Measurements from ENCODE around the gene PODN. TPM values are rescaled to one million over a fixed set of nuclear protein-coding genes. Genes with fewer than 3 reads are reported as not detected.

Gene PODN
- total RNA-seq, 1 experiment from 2014 or later, result 0.17 TPM

DNA sequence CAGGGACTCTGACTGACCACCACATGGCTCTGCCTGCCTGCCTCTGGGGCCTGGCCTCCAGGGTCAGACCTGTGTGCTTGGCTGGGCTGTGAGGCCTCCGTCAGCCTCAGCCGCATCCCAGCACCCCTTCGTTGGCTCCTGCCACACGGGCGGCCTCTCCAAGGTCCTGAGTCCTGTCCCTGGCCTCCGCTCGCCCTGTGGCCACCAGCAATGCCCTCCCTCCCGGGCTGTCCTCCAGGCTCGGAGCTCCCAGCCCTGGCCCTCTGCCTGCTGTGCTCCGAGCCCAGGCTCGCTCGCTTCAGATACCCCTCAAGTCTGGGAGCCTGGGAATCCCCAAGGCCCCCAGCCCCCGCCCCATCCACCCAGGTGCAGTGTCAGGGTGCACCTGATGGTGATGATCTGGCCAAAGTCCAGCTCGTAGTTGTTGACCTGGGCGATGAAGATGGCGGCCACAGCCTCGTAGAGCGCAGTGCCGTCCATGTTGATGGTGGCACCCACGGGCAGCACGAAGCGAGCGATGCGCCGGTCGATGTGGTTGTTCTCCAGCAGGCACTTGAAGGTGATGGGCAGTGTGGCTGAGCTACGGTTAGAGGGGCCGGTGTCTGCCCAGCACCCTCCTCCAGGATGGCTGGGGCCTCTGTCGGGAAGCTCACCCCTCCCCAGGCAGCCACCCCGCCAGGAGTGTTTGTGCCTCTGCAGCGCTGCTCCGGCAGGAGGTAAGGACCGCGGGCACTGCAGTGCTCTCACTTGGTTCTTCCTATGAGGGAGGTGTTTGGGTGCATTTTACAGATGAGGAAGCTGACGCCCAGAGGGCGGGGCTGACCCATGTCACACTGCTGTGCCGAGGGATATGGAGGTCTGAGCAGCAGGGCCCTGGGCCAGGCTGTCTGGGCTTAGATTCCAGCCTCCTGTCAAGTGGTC lies 28.5 kb downstream of the PODN start:
- peaks cover 5% of the 10 kb centered on the region for H3K27me3 Mint-ChIP-seq (ENCODE audit: low read depth)
- WGBS (ENCODE audit: extremely low coverage, insufficient read length, low lambda C conversion rate), result no CpG with 5 or more reads among the region's 37 CpGs
- DNase-seq, result no peak
- Histone ChIP-seq H3K79me1 (ENCODE audit: insufficient read depth, low read depth, low read length, poor library complexity, severe bottlenecking) (no peaks in the 10 kb centered on the region), H2BK120ac (ENCODE audit: low read depth, low read length, poor library complexity, severe bottlenecking) (no peak overlapping the region), H3K9me3 (ENCODE audit: control insufficient read depth, low read depth, low read length) (no peaks in the 10 kb centered on the region), H2BK15ac (ENCODE audit: low read depth, low read length) (no peak overlapping the region), H3K27ac (ENCODE audit: insufficient read length, low read depth, low read length) (no peak overlapping the region), H3K9ac (ENCODE audit: extremely low read depth, insufficient read length, low read length) (no peak overlapping the region), H3K27me3 (ENCODE audit: insufficient read depth, low read length) (no peaks in the 10 kb centered on the region), H2BK5ac (ENCODE audit: insufficient read length, low read length) (no peak overlapping the region), H2BK20ac (ENCODE audit: low read depth, low read length, poor library complexity, severe bottlenecking) (no peak overlapping the region), H2BK12ac (ENCODE audit: insufficient read length, low read depth, low read length) (no peak overlapping the region), H3K56ac (ENCODE audit: insufficient read length, low read depth, low read length) (no peak overlapping the region), H3K79me2 (ENCODE audit: insufficient read depth, low read length) (no peaks in the 10 kb centered on the region), H2AK5ac (ENCODE audit: insufficient read length, low read length) (no peak overlapping the region), H3T11ph (ENCODE audit: low read length) (no peak overlapping the region), H3K4me2 (ENCODE audit: insufficient read depth, insufficient read length, low read length) (no peak overlapping the region), H3K23ac (ENCODE audit: insufficient read length, low read depth, low read length) (no peak overlapping the region), H4K20me1 (ENCODE audit: control insufficient read depth, insufficient read depth, insufficient read length) (no peaks in the 10 kb centered on the region), H4K91ac (ENCODE audit: insufficient read length, low read depth, low read length) (no peak overlapping the region), H4K8ac (replicated peaks; ENCODE audit: insufficient read length, low read depth, low read length) (no peak overlapping the region), H4K5ac (ENCODE audit: insufficient read length, low read depth, low read length) (no peak overlapping the region), H3K14ac (ENCODE audit: insufficient read depth, low read length) (peak overlapping the region; percentile 8; the same call in 1 of the 2 replicates), H3K23me2 (ENCODE audit: insufficient read length, low read depth, low read length, poor library complexity, severe bottlenecking) (no peaks in the 10 kb centered on the region), H3K18ac (ENCODE audit: insufficient read length, low read depth, low read length) (no peak overlapping the region), H2AFZ (ENCODE audit: low read length) (no peak overlapping the region), H3K4me1 (ENCODE audit: insufficient read depth, low read length) (no peaks in the 10 kb centered on the region), H3K4ac (ENCODE audit: low read depth, low read length) (no peak overlapping the region)
- H3K36me3 Mint-ChIP-seq (ENCODE audit: insufficient read depth in 1 of 3, low read depth in 3 of 3), result no peaks in the 10 kb centered on the region
- no peak overlapping the region for H3K4me3 Mint-ChIP-seq
- H3K4me1 Mint-ChIP-seq, result peaks cover 4% of the 10 kb centered on the region in 2 experiments; a peak in 3 of 4 replicates
- TF ChIP-seq, protein P1, sequence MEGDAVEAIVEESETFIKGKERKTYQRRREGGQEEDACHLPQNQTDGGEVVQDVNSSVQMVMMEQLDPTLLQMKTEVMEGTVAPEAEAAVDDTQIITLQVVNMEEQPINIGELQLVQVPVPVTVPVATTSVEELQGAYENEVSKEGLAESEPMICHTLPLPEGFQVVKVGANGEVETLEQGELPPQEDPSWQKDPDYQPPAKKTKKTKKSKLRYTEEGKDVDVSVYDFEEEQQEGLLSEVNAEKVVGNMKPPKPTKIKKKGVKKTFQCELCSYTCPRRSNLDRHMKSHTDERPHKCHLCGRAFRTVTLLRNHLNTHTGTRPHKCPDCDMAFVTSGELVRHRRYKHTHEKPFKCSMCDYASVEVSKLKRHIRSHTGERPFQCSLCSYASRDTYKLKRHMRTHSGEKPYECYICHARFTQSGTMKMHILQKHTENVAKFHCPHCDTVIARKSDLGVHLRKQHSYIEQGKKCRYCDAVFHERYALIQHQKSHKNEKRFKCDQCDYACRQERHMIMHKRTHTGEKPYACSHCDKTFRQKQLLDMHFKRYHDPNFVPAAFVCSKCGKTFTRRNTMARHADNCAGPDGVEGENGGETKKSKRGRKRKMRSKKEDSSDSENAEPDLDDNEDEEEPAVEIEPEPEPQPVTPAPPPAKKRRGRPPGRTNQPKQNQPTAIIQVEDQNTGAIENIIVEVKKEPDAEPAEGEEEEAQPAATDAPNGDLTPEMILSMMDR (conservative IDR thresholded peaks at IDR 0.05), result no peak
- H3K27ac Mint-ChIP-seq, result no peak overlapping the region
- H3K9me3 Mint-ChIP-seq, result no peaks in the 10 kb centered on the region

All from H9 (cell line).